Fibroblast of skin of abdomen (primary cell): ENCODE results near the gene ZNF500.
"Not testable (repeated sequence)": the region's sequence is repeated elsewhere in the genome, so short reads cannot be mapped to it uniquely, and the experiment has no call there.

Experiments used
- DNase-seq: peaks from one replicate; pipeline ENCODE4 v3.0.0-alpha.2; 2013

Gene ZNF500

GRCh38 chr16:4796982-4797804, 30.2 kb upstream of the ZNF500 start:
- DNase-seq, result no peak

- DNase-seq, result no peak
These were observed 29.0 kb upstream of the ZNF500 start for GRCh38 chr16:4795828-4796572.

GRCh38 chr16:4795181-4795827, 28.3 kb upstream of the ZNF500 start, which contains the start of gene SMIM22:
SMIM22 (plus strand) TSS chr16:4795369; CDS start chr16:4795735, 366 bp downstream.
- DNase-seq, result no peak

GRCh38 chr16:4792951-4793513, 26.1 kb upstream of the ZNF500 start:
- no peak for DNase-seq

GRCh38 chr16:4790871-4791270, 23.9 kb upstream of the ZNF500 start:
- no peak for DNase-seq

- no peak for DNase-seq
These were observed 23.3 kb upstream of the ZNF500 start for GRCh38 chr16:4790261-4790660.

- no peak for DNase-seq
These were observed 21.9 kb upstream of the ZNF500 start for GRCh38 chr16:4788910-4789309.

- no peak for DNase-seq
These were observed 21.5 kb upstream of the ZNF500 start for GRCh38 chr16:4788489-4788889.

GRCh38 chr16:4787627-4788482, 20.9 kb upstream of the ZNF500 start, which contains the start of gene SEPTIN12:
SEPTIN12 (minus strand) TSS chr16:4788345; CDS start chr16:4787645, 700 bp downstream.
- DNase-seq, result no peak

GRCh38 chr16:4787068-4787467, 20.1 kb upstream of the ZNF500 start:
- DNase-seq, result no peak

GRCh38 chr16:4785758-4786433, 18.9 kb upstream of the ZNF500 start:
- DNase-seq, result no peak

GRCh38 chr16:4784444-4784987, 17.6 kb upstream of the ZNF500 start:
- not testable (repeated sequence) for DNase-seq

- DNase-seq, result no peak
These were observed 17.0 kb upstream of the ZNF500 start for GRCh38 chr16:4783951-4784336.

- no peak for DNase-seq
These were observed 16.4 kb upstream of the ZNF500 start for GRCh38 chr16:4783251-4783950.

GRCh38 chr16:4780235-4780634, 13.3 kb upstream of the ZNF500 start:
- no peak for DNase-seq

- no peak for DNase-seq
These were observed 11.1 kb upstream of the ZNF500 start for GRCh38 chr16:4778050-4778392.

GRCh38 chr16:4777339-4778049, 10.5 kb upstream of the ZNF500 start:
- no peak for DNase-seq

- no peak for DNase-seq
These were observed 9.3 kb upstream of the ZNF500 start for GRCh38 chr16:4776141-4776705.

- DNase-seq, result no peak
These were observed 8.0 kb upstream of the ZNF500 start for GRCh38 chr16:4775005-4775404.
